NCI-H446 (cell line): ENCODE results near the gene GSTT4.
"Not testable (repeated sequence)": the region's sequence is repeated elsewhere in the genome, so short reads cannot be mapped to it uniquely, and the experiment has no call there.

ENCODE experiments used
- DNase-seq, 2 experiments: peaks; one replicate each; lab custom pipeline; 2025; lab: John Stamatoyannopoulos, UW

Gene GSTT4

DNA sequence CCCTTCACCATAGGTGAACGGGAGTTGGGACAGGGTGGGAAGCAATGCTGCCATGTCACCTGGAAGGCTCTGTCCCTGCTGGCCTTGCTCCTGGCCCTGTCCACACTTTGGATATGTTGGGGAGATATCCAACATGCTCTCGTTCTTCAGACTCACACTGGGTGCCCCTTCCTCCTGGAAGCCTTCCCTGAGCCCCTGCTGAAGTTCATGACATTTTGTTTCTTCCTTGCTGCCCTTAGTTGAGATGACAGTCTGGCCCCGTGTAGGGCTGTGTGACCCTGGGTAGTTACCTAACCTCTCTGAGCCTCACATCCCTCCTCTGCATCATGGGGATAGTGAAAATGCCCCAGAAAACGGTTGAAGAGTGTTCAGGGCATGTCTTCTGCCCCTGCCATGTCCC, 51.8 kb downstream of the GSTT4 start:
- DNase-seq = not testable (repeated sequence)

DNA sequence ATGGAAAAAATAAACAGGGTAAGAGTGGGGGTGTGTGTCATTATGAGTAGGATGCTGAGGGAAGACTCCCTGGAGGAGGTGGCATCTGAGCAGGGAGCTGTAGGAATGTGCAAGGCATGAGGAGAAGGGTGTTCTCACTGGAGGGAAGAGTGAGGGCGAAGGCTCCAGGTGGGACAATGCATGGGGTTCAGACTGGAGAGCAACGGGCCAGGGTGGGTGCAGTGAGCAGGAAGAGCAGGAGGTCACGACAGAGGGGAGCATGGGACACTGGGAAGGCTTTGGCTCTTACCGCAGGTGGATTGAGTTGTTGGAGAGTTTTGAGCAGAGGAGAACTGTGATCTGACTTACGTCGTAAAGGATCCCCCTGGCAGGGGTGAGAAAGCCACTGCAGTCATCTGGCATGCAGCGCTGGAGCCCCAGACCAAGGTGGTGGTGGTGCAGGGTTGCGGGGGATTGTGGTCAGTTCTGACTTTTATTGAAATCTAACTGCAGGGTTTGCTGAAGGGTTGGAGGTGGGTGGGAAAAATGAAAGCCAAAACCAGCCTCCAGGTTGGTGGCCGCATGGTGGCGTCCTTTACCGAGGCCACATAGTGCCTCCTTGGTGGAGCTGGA, 52.4 kb downstream of the GSTT4 start:
- DNase-seq = not testable (repeated sequence)

DNA sequence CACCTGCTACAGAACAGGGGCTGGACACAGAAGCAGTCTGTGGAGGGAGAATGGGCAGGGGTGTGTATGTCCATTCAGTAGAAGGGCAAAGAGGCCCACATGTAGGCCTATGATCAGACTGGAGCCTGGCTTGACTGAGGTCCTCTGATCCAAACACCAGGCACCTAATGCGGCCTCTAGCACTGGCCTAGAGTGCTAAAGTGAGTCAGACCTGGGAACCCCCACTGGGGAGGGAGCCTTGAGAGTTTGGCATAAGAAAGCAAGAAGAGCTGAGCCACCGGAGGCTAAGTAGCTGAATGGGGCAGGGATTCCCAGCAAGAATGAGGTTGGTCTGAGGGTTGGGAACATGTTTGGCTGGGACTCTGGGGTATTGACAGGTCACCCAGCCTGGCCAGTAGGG, 53.9 kb downstream of the GSTT4 start:
- not testable (repeated sequence) for DNase-seq

DNA sequence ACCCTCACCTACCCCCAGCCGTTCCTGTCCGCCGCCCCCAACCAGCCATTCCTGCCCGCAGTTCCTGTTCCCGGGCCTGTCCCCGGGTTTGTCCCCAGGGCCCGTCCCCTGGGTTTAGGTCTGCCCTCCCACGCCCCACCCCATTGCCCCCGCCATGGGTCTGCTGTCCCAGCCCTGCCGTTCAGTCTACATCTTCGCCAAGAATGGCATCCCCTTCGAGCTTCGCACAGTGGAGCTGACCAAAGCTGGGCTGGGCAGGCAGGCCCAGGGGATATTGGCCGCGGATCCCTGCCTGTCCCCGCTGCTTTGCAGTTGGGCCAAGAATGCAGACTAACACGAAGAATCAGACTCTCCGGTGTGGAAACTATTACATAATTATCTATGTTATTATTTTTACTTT, 55.5 kb downstream of the GSTT4 start:
- DNase-seq = not testable (repeated sequence)
